Measurements from ENCODE around the gene C16orf96. TPM values are rescaled to one million over a fixed set of nuclear protein-coding genes. Genes with fewer than 3 reads are reported as not detected.

The C16orf96 gene
- total and polyA plus RNA-seq, 2 of the 13 experiments (the other 11 are each of a cell fraction or from before 2014, with no cell fraction given) = 0.03 TPM; not detected in 1

GRCh38 chr16:4538350-4539235 lies 17.5 kb upstream of the C16orf96 start, which contains the start of gene CDIP1 (continued):
- TF ChIP-seq HNRNPL (IDR thresholded peaks at IDR 0.05; ENCODE audit: low read depth, low read length) = peak; percentile 77
- TF ChIP-seq RFXANK (CRISPR knock-in tag; IDR thresholded peaks at IDR 0.05) = 0 out of 2 replicates have a peak, but pooled peaks have one; percentile 70
- TF ChIP-seq KIAA2018 (CRISPR knock-in tag; IDR thresholded peaks at IDR 0.05; ENCODE audit: borderline replicate concordance) = peak; percentile 99; the same call in 1 of the 2 replicates
- peak; percentile 87 for TF ChIP-seq ZSCAN22 (CRISPR knock-in tag; IDR thresholded peaks at IDR 0.05)
- TF ChIP-seq ZNF17 (CRISPR knock-in tag; IDR thresholded peaks at IDR 0.05) = peak; percentile 98
- TF ChIP-seq SMAD1 (CRISPR knock-in tag; IDR thresholded peaks at IDR 0.05; ENCODE audit: borderline replicate concordance, low read depth) = 0 out of 2 replicates have a peak, but pooled peaks have one; percentile 80
- peak; percentile 98 for TF ChIP-seq ZHX1 (CRISPR knock-in tag; IDR thresholded peaks at IDR 0.05; ENCODE audit: low read depth)
- peak; percentile 97 for TF ChIP-seq ZBTB43 (CRISPR knock-in tag; conservative IDR thresholded peaks at IDR 0.05)
- TF ChIP-seq NKX3-1 (CRISPR knock-in tag; IDR thresholded peaks at IDR 0.05) = peak; percentile 99
- peak; percentile 86 for TF ChIP-seq ZNF740 (CRISPR knock-in tag; IDR thresholded peaks at IDR 0.05)
- peak; percentile 96 for TF ChIP-seq SALL2 (CRISPR knock-in tag; IDR thresholded peaks at IDR 0.05)
- peak; percentile 91; the same call in 1 of the 2 replicates for TF ChIP-seq ZBTB10 (CRISPR knock-in tag; IDR thresholded peaks at IDR 0.05; ENCODE audit: borderline replicate concordance)

All from HepG2 (cell line).